Measurements from ENCODE around the gene NLRP12. TPM values are rescaled to one million over a fixed set of nuclear protein-coding genes. Genes with fewer than 3 reads are reported as not detected.

The NLRP12 gene
- total RNA-seq, 1 experiment from 2014 or later = not detected

- H3K36me3 Mint-ChIP-seq (ENCODE audit: insufficient read depth, unreplicated experiment) = no peaks in the 10 kb centered on the region
- no peak for DNase-seq (ENCODE audit: unreplicated experiment)
- H3K27ac Mint-ChIP-seq (ENCODE audit: low read depth, unreplicated experiment) = no peak overlapping the region
- no peaks in the 10 kb centered on the region for H3K27me3 Mint-ChIP-seq (ENCODE audit: insufficient read depth, unreplicated experiment)
- CTCF ChIA-PET = interaction anchor here (2.0 kb wide), 1 partner anchor 9 kb away, joined by 9 read pairs; no protein-coding TSS in a partner anchor
- POLR2A ChIA-PET = interaction anchor here (0.6 kb wide), 1 partner anchor 240 kb away, joined by 3 read pairs; no protein-coding TSS in a partner anchor
- H3K4me3 Mint-ChIP-seq (ENCODE audit: unreplicated experiment) = no peak overlapping the region
- intact Hi-C loops (cut with micrococcal nuclease) = no loop called here
- TF ChIP-seq CTCF (IDR thresholded peaks at IDR 0.05; ENCODE audit: unreplicated experiment) = no peak
- no peaks in the 10 kb centered on the region for H3K4me1 Mint-ChIP-seq (ENCODE audit: insufficient read depth, unreplicated experiment)
- no TSS peak for BruUV-seq (replicated peaks)
- peaks cover 4% of the 10 kb centered on the region for H3K9me3 Mint-ChIP-seq (ENCODE audit: unreplicated experiment)
Measured at GRCh38 chr19:53818756-53819155, 5.4 kb downstream of the NLRP12 start.

- DNase-seq (ENCODE audit: unreplicated experiment) = no peak
- no peak for TF ChIP-seq CTCF (IDR thresholded peaks at IDR 0.05; ENCODE audit: unreplicated experiment)
- no peaks in the 10 kb centered on the region for H3K27me3 Mint-ChIP-seq (ENCODE audit: insufficient read depth, unreplicated experiment)
- no peak overlapping the region for H3K4me3 Mint-ChIP-seq (ENCODE audit: unreplicated experiment)
- no TSS peak for BruUV-seq (replicated peaks)
- intact Hi-C loops (cut with micrococcal nuclease) = no loop called here
- CTCF ChIA-PET = interaction anchor here (0.6 to 3.3 kb wide), 2 partner anchors 45 to 209 kb away, joined by 4 to 15 read pairs; no protein-coding TSS in a partner anchor
- no peak overlapping the region for H3K27ac Mint-ChIP-seq (ENCODE audit: low read depth, unreplicated experiment)
- H3K4me1 Mint-ChIP-seq (ENCODE audit: insufficient read depth, unreplicated experiment) = no peaks in the 10 kb centered on the region
- H3K9me3 Mint-ChIP-seq (ENCODE audit: unreplicated experiment) = no peaks in the 10 kb centered on the region
- POLR2A ChIA-PET = no interaction called here
- no peaks in the 10 kb centered on the region for H3K36me3 Mint-ChIP-seq (ENCODE audit: insufficient read depth, unreplicated experiment)
Measured at GRCh38 chr19:53813996-53814395, 10.1 kb downstream of the NLRP12 start.

- H3K4me1 Mint-ChIP-seq (ENCODE audit: insufficient read depth, unreplicated experiment) = no peaks in the 10 kb centered on the region
- POLR2A ChIA-PET = no interaction called here
- CTCF ChIA-PET = interaction anchor here (0.6 to 1.4 kb wide), 4 partner anchors 19 to 215 kb away, joined by 3 to 5 read pairs (median 4); no protein-coding TSS in a partner anchor
- no TSS peak for BruUV-seq (replicated peaks)
- no peak for DNase-seq (ENCODE audit: unreplicated experiment)
- no peak overlapping the region for H3K4me3 Mint-ChIP-seq (ENCODE audit: unreplicated experiment)
- TF ChIP-seq CTCF (IDR thresholded peaks at IDR 0.05; ENCODE audit: unreplicated experiment) = no peak
- H3K27ac Mint-ChIP-seq (ENCODE audit: low read depth, unreplicated experiment) = no peak overlapping the region
- no peaks in the 10 kb centered on the region for H3K27me3 Mint-ChIP-seq (ENCODE audit: insufficient read depth, unreplicated experiment)
- no peaks in the 10 kb centered on the region for H3K9me3 Mint-ChIP-seq (ENCODE audit: unreplicated experiment)
- intact Hi-C loops (cut with micrococcal nuclease) = no loop called here
- H3K36me3 Mint-ChIP-seq (ENCODE audit: insufficient read depth, unreplicated experiment) = no peaks in the 10 kb centered on the region
Measured at GRCh38 chr19:53812335-53812734, 11.8 kb downstream of the NLRP12 start.

GRCh38 chr19:53810891-53811290 is 13.2 kb downstream of the NLRP12 start:
- no peaks in the 10 kb centered on the region for H3K4me1 Mint-ChIP-seq (ENCODE audit: insufficient read depth, unreplicated experiment)
- ChIA-PET POLR2A (interaction anchor here (0.9 to 1.0 kb wide), 2 partner anchors 18 to 30 kb away, joined by 3 read pairs; no protein-coding TSS in a partner anchor), CTCF (interaction anchor here (0.5 to 6.0 kb wide), 11 partner anchors 17 to 246 kb away, joined by 3 to 89 read pairs (median 4); partner anchors contain the start of gene PRKCG)
- H3K36me3 Mint-ChIP-seq (ENCODE audit: insufficient read depth, unreplicated experiment) = no peaks in the 10 kb centered on the region
- no peak overlapping the region for H3K27ac Mint-ChIP-seq (ENCODE audit: low read depth, unreplicated experiment)
- no TSS peak for BruUV-seq (replicated peaks)
- no peak overlapping the region for H3K4me3 Mint-ChIP-seq (ENCODE audit: unreplicated experiment)
- intact Hi-C loops (cut with micrococcal nuclease) = no loop called here
- DNase-seq (ENCODE audit: unreplicated experiment) = no peak
- no peaks in the 10 kb centered on the region for H3K9me3 Mint-ChIP-seq (ENCODE audit: unreplicated experiment)
- no peaks in the 10 kb centered on the region for H3K27me3 Mint-ChIP-seq (ENCODE audit: insufficient read depth, unreplicated experiment)
- no peak for TF ChIP-seq CTCF (IDR thresholded peaks at IDR 0.05; ENCODE audit: unreplicated experiment)

Data from MCF 10A (cell line).